Mesenchymal stem cell (in vitro differentiated cells and primary cell): Measurements from ENCODE around the gene TNS1.
A peak's percentile ranks its signal among the peaks of the same experiment; 100 is the strongest.

Source experiments
- DNase-seq: peaks from one replicate; pipeline ENCODE4 v3.0.0-alpha.2; 2013
- H2AFZ ChIP-seq: one replicate; pipeline ENCODE4 v1.6.1; 2013; ENCODE audit warnings: low read depth, mild to moderate bottlenecking, control low read depth, inconsistent platforms, low read length, moderate library complexity
- H2AK5ac ChIP-seq: 2 replicates; pipeline ENCODE4 v1.6.1; 2013; ENCODE audit warnings: low read length, moderate library complexity, mild to moderate bottlenecking, inconsistent platforms; ENCODE audit not compliant: severe bottlenecking
- H2BK120ac ChIP-seq: one replicate; pipeline ENCODE4 v1.6.1; 2013; ENCODE audit warnings: low read depth, mild to moderate bottlenecking, inconsistent platforms, low read length, moderate library complexity
- H2BK12ac ChIP-seq, 2 experiments: one replicate each; pipeline ENCODE4 v1.6.1; 2013; ENCODE audit warnings: inconsistent platforms in 2 of 2, low read length in 2 of 2, mild to moderate bottlenecking in 2 of 2, moderate library complexity in 2 of 2, control low read depth in 1 of 2
- H2BK15ac ChIP-seq: one replicate; pipeline ENCODE4 v1.6.1; 2013; ENCODE audit warnings: mild to moderate bottlenecking, low read depth, inconsistent platforms; ENCODE audit not compliant: poor library complexity, severe bottlenecking
- H2BK5ac ChIP-seq: 2 replicates; pipeline ENCODE4 v1.6.1; 2013; ENCODE audit warnings: low read depth, mild to moderate bottlenecking, low read length, control low read depth, inconsistent platforms; ENCODE audit not compliant: poor library complexity, severe bottlenecking
- H3K14ac ChIP-seq, 2 experiments: one replicate each; pipeline ENCODE4 v1.6.1; 2013; ENCODE audit warnings: inconsistent platforms in 2 of 2, low read length in 2 of 2, control low read depth in 1 of 2, mild to moderate bottlenecking in 1 of 2, moderate library complexity in 1 of 2
- H3K18ac ChIP-seq, 2 experiments: one replicate each; pipeline ENCODE4 v1.6.1; 2013; ENCODE audit warnings: inconsistent platforms in 2 of 2, low read length in 2 of 2, control low read depth in 1 of 2, low read depth in 1 of 2, mild to moderate bottlenecking in 1 of 2
- H3K23ac ChIP-seq, 2 experiments: one replicate each; pipeline ENCODE4 v1.6.1; 2013; ENCODE audit warnings: inconsistent platforms in 2 of 2, low read length in 2 of 2, mild to moderate bottlenecking in 2 of 2, moderate library complexity in 2 of 2, control low read depth in 1 of 2
- H3K27ac ChIP-seq: 2 replicates; pipeline ENCODE4 v1.5.1; 2013; ENCODE audit warnings: mild to moderate bottlenecking, moderate library complexity, low read length, control low read depth, inconsistent platforms; ENCODE audit not compliant: poor library complexity, severe bottlenecking
- H3K27me3 ChIP-seq, 2 experiments: 2 replicates each; pipeline versions ENCODE4 v1.6.1 to v1.7.0; 2013; ENCODE audit warnings: low read length in 2 of 2, mild to moderate bottlenecking in 2 of 2, moderate library complexity in 2 of 2, control low read depth in 1 of 2, inconsistent platforms in 1 of 2; ENCODE audit not compliant: control insufficient read depth in 1 of 2, insufficient read depth in 1 of 2
- H3K36me3 ChIP-seq, 2 experiments: 2 replicates each; pipeline versions ENCODE4 v1.6.1 to v1.7.0; 2013; ENCODE audit warnings: low read length in 2 of 2, control low read depth in 1 of 2, inconsistent platforms in 1 of 2, low read depth in 1 of 2, mild to moderate bottlenecking in 1 of 2; ENCODE audit not compliant: insufficient read depth in 2 of 2, control insufficient read depth in 1 of 2
- H3K4ac ChIP-seq, 2 experiments: one replicate each; pipeline ENCODE4 v1.6.1; 2013; ENCODE audit warnings: inconsistent platforms in 2 of 2, low read length in 2 of 2, mild to moderate bottlenecking in 2 of 2, moderate library complexity in 2 of 2, control low read depth in 1 of 2, low read depth in 1 of 2
- H3K4me1 ChIP-seq: 2 replicates; pipeline ENCODE4 v1.6.1; 2013; ENCODE audit warnings: low read depth, low read length, control low read depth; ENCODE audit not compliant: control insufficient read depth, insufficient read depth
- H3K4me2 ChIP-seq: 2 replicates; pipeline ENCODE4 v1.6.1; 2013; ENCODE audit warnings: low read length, mild to moderate bottlenecking, inconsistent platforms; ENCODE audit not compliant: poor library complexity, severe bottlenecking
- H3K4me3 ChIP-seq, 2 experiments: 2 replicates each; pipeline versions ENCODE4 v1.5.1 to v1.7.0; 2013; ENCODE audit warnings: low read length in 2 of 2, mild to moderate bottlenecking in 2 of 2, control low read depth in 1 of 2, low read depth in 1 of 2; ENCODE audit not compliant: insufficient read depth in 1 of 2
- H3K79me1 ChIP-seq: replicated peaks from 2 replicates; pipeline ENCODE4 v1.6.1; 2013; ENCODE audit warnings: mild to moderate bottlenecking, control low read depth, low read length, inconsistent platforms; ENCODE audit not compliant: poor library complexity, severe bottlenecking
- H3K9ac ChIP-seq: 2 replicates; pipeline ENCODE4 v1.7.0; 2013; ENCODE audit warnings: mild to moderate bottlenecking, low read length, moderate library complexity
- H3K9me3 ChIP-seq: 2 replicates; pipeline ENCODE4 v1.7.0; 2013; ENCODE audit warnings: mild to moderate bottlenecking, low read length; ENCODE audit not compliant: control insufficient read depth
- H4K8ac ChIP-seq: one replicate; pipeline ENCODE4 v1.6.1; 2013; ENCODE audit warnings: inconsistent platforms, mild to moderate bottlenecking, low read length, moderate library complexity
- H4K91ac ChIP-seq: one replicate; pipeline ENCODE4 v1.6.1; 2013; ENCODE audit warnings: mild to moderate bottlenecking, low read length, inconsistent platforms
- WGBS: methylation state at CpG from one replicate; pipeline ENCODE4 v1.1.7; 2013; ENCODE audit warnings: mixed read lengths; 5-methylcytosine and 5-hydroxymethylcytosine counted together

Gene TNS1

GRCh38 chr2:217834744-217835513 is 167.9 kb downstream of the TNS1 start:
- no peak overlapping the region for H4K8ac ChIP-seq
- peaks cover 18% of the 10 kb centered on the region for H3K79me1 ChIP-seq
- no peaks in the 10 kb centered on the region for H3K27me3 ChIP-seq
- H3K4me1 ChIP-seq, result peaks cover 14% of the 10 kb centered on the region
- peak overlapping the region; percentile 87 for H3K9ac ChIP-seq
- H3K23ac ChIP-seq, result no peak overlapping the region
- H2BK15ac ChIP-seq, result no peak overlapping the region
- no peak overlapping the region for H2AK5ac ChIP-seq
- no peaks in the 10 kb centered on the region for H3K9me3 ChIP-seq
- H3K36me3 ChIP-seq, result peaks cover 68 to 83% of the 10 kb centered on the region in 2 experiments
- no peak overlapping the region for H3K4me3 ChIP-seq
- no peak overlapping the region for H3K27ac ChIP-seq
- H3K4ac ChIP-seq, result no peak overlapping the region
- no peak overlapping the region for H3K4me2 ChIP-seq
- H2BK5ac ChIP-seq, result no peak overlapping the region
- no peak overlapping the region for H3K18ac ChIP-seq
- no peak for DNase-seq
- H3K14ac ChIP-seq, result no peak overlapping the region
- no peak overlapping the region for H2BK12ac ChIP-seq
- peak overlapping the region; percentile 53 for H4K91ac ChIP-seq
- H2AFZ ChIP-seq, result no peak overlapping the region
- WGBS, result 94% methylated on average over 11 of the region's 11 CpGs
- no peak overlapping the region for H2BK120ac ChIP-seq

GRCh38 chr2:217834057-217834620 is 168.7 kb downstream of the TNS1 start:
- peaks cover 68 to 83% of the 10 kb centered on the region in 2 experiments for H3K36me3 ChIP-seq
- no peak overlapping the region for H2AFZ ChIP-seq
- no peak overlapping the region for H4K8ac ChIP-seq
- H3K4me3 ChIP-seq, result no peak overlapping the region
- no peak overlapping the region for H3K9ac ChIP-seq
- H3K4me1 ChIP-seq, result peaks cover 11% of the 10 kb centered on the region
- no peak overlapping the region for H3K18ac ChIP-seq
- 88% methylated on average over 2 of the region's 3 CpGs for WGBS
- H4K91ac ChIP-seq, result no peak overlapping the region
- H3K4me2 ChIP-seq, result no peak overlapping the region
- H3K14ac ChIP-seq, result no peak overlapping the region
- H2BK5ac ChIP-seq, result no peak overlapping the region
- no peaks in the 10 kb centered on the region for H3K27me3 ChIP-seq
- H3K27ac ChIP-seq, result no peak overlapping the region
- no peak overlapping the region for H2BK12ac ChIP-seq
- H2BK120ac ChIP-seq, result no peak overlapping the region
- H3K23ac ChIP-seq, result no peak overlapping the region
- no peak for DNase-seq
- no peak overlapping the region for H3K4ac ChIP-seq
- peaks cover 16% of the 10 kb centered on the region for H3K79me1 ChIP-seq
- no peaks in the 10 kb centered on the region for H3K9me3 ChIP-seq
- H2AK5ac ChIP-seq, result no peak overlapping the region
- no peak overlapping the region for H2BK15ac ChIP-seq

- Histone ChIP-seq H2BK5ac (no peak overlapping the region), H3K23ac (no peak overlapping the region), H2BK12ac (no peak overlapping the region), H3K4me3 (no peak overlapping the region), H3K9ac (no peak overlapping the region), H2BK120ac (no peak overlapping the region), H3K36me3 (peaks cover 73 to 81% of the 10 kb centered on the region in 2 experiments), H4K91ac (no peak overlapping the region), H3K27ac (no peak overlapping the region), H3K9me3 (no peaks in the 10 kb centered on the region), H3K4me2 (no peak overlapping the region), H2AFZ (no peak overlapping the region), H3K14ac (no peak overlapping the region), H2BK15ac (no peak overlapping the region), H3K18ac (no peak overlapping the region), H3K79me1 (peaks cover 12% of the 10 kb centered on the region), H3K27me3 (no peaks in the 10 kb centered on the region), H3K4me1 (peaks cover 11% of the 10 kb centered on the region), H4K8ac (no peak overlapping the region), H2AK5ac (no peak overlapping the region), H3K4ac (no peak overlapping the region)
- 95% methylated on average over 6 of the region's 8 CpGs for WGBS
- DNase-seq, result no peak
These were observed 169.4 kb downstream of the TNS1 start for GRCh38 chr2:217833439-217833838.

GRCh38 chr2:217832987-217833386 is 169.8 kb downstream of the TNS1 start:
- no peak overlapping the region for H3K4me3 ChIP-seq
- H2BK15ac ChIP-seq, result no peak overlapping the region
- no peak overlapping the region for H3K4me2 ChIP-seq
- no peaks in the 10 kb centered on the region for H3K27me3 ChIP-seq
- no peak overlapping the region for H2BK120ac ChIP-seq
- no peak overlapping the region for H2BK12ac ChIP-seq
- H3K36me3 ChIP-seq, result peaks cover 78 to 81% of the 10 kb centered on the region in 2 experiments
- H2AFZ ChIP-seq, result no peak overlapping the region
- no peak overlapping the region for H4K91ac ChIP-seq
- no peak overlapping the region for H3K9ac ChIP-seq
- no peak overlapping the region for H3K27ac ChIP-seq
- no peak for DNase-seq
- H3K9me3 ChIP-seq, result no peaks in the 10 kb centered on the region
- no peak overlapping the region for H4K8ac ChIP-seq
- H3K23ac ChIP-seq, result no peak overlapping the region
- no peak overlapping the region for H3K14ac ChIP-seq
- no peak overlapping the region for H2BK5ac ChIP-seq
- peaks cover 11% of the 10 kb centered on the region for H3K4me1 ChIP-seq
- H3K18ac ChIP-seq, result no peak overlapping the region
- WGBS, result 93% methylated on average over 15 of the region's 15 CpGs
- H2AK5ac ChIP-seq, result no peak overlapping the region
- H3K4ac ChIP-seq, result no peak overlapping the region
- peaks cover 12% of the 10 kb centered on the region for H3K79me1 ChIP-seq
